ENCODE measurements around the gene FCN2. TPM values are rescaled to one million over a fixed set of nuclear protein-coding genes. Genes with fewer than 3 reads are reported as not detected.

The FCN2 gene
- total RNA-seq, 1 donor from 2014 or later: not detected

DNA sequence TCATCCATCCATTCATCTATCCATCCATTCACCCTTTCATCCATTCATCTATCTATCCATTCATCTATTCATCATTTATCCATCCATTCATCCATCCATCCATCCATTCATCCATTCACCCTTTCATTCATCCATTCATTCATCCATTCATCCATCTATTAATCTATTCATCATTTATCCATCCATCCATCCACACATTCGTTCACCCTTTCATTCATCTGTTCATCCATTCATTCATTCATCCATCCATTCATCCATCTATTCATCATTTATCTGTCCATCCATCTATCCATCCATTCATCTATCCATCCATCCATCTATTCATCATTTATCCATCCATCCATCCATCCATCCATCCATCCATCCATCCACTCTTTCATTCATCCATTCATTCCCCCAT is 33.9 kb upstream of the FCN2 start:
- H3F3A ChIP-seq (ENCODE audit: low read depth): no peaks in the 10 kb centered on the region
- no peaks in the 10 kb centered on the region for H3K79me2 ChIP-seq (ENCODE audit: low read depth)
- no peak overlapping the region for H3K4me3 ChIP-seq
- no peaks in the 10 kb centered on the region for H3K4me1 ChIP-seq
- no peak overlapping the region for H3K4me3 Mint-ChIP-seq
- no peak overlapping the region for H3K4me2 ChIP-seq
- H3K27me3 Mint-ChIP-seq (ENCODE audit: insufficient read depth, low read depth): no peaks in the 10 kb centered on the region
- H3K4me1 Mint-ChIP-seq: peaks cover 9% of the 10 kb centered on the region
- no peaks in the 10 kb centered on the region for H4K20me1 ChIP-seq (ENCODE audit: low read depth)
- TF ChIP-seq EZH2 (IDR thresholded peaks at IDR 0.05) (no peak), EZH2phosphoT487 (IDR thresholded peaks at IDR 0.05) (no peak)
- TF ChIP-seq, protein P1, sequence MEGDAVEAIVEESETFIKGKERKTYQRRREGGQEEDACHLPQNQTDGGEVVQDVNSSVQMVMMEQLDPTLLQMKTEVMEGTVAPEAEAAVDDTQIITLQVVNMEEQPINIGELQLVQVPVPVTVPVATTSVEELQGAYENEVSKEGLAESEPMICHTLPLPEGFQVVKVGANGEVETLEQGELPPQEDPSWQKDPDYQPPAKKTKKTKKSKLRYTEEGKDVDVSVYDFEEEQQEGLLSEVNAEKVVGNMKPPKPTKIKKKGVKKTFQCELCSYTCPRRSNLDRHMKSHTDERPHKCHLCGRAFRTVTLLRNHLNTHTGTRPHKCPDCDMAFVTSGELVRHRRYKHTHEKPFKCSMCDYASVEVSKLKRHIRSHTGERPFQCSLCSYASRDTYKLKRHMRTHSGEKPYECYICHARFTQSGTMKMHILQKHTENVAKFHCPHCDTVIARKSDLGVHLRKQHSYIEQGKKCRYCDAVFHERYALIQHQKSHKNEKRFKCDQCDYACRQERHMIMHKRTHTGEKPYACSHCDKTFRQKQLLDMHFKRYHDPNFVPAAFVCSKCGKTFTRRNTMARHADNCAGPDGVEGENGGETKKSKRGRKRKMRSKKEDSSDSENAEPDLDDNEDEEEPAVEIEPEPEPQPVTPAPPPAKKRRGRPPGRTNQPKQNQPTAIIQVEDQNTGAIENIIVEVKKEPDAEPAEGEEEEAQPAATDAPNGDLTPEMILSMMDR (IDR thresholded peaks at IDR 0.05): no peak
- no peaks in the 10 kb centered on the region for H3K36me3 Mint-ChIP-seq
- H3K9me3 ChIP-seq (ENCODE audit: low read depth): no peaks in the 10 kb centered on the region
- peaks cover 2% of the 10 kb centered on the region for H3K9me3 Mint-ChIP-seq
- no peaks in the 10 kb centered on the region for H3K36me3 ChIP-seq
- no peak overlapping the region for H2AFZ ChIP-seq (replicated peaks)
- no peak overlapping the region for H3K27ac ChIP-seq
- no peaks in the 10 kb centered on the region for H3K27me3 ChIP-seq
- no peak overlapping the region for H3K27ac Mint-ChIP-seq
- DNase-seq (ENCODE audit: low spot score): no peak
- no peak overlapping the region for H3K9ac ChIP-seq

DNA sequence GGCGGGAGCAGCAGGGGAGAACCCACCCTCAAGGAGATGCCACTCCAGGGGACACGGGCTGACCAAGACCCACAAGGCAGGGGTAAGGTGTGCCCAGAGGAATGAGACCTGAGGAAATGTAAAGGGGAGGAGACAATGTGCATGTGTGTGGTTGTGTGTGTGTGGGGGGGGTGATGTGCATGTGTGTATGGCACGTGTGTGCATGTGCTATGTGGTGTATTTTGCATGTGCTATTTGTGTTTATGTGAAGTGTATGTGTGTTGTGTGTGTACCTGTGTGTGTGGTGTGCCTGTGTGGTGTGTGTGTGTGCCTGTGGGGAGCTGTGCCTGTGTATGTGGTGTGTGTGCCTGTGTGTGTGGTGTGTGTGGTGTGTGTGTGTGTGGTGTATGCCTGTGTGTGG is 33.5 kb upstream of the FCN2 start:
- Histone ChIP-seq H4K20me1 (ENCODE audit: low read depth) (no peaks in the 10 kb centered on the region), H2AFZ (replicated peaks) (no peak overlapping the region)
- no peak for TF ChIP-seq EZH2 (IDR thresholded peaks at IDR 0.05)
- no peak for TF ChIP-seq EZH2phosphoT487 (IDR thresholded peaks at IDR 0.05)
- TF ChIP-seq, protein P1 (IDR thresholded peaks at IDR 0.05): no peak

DNA sequence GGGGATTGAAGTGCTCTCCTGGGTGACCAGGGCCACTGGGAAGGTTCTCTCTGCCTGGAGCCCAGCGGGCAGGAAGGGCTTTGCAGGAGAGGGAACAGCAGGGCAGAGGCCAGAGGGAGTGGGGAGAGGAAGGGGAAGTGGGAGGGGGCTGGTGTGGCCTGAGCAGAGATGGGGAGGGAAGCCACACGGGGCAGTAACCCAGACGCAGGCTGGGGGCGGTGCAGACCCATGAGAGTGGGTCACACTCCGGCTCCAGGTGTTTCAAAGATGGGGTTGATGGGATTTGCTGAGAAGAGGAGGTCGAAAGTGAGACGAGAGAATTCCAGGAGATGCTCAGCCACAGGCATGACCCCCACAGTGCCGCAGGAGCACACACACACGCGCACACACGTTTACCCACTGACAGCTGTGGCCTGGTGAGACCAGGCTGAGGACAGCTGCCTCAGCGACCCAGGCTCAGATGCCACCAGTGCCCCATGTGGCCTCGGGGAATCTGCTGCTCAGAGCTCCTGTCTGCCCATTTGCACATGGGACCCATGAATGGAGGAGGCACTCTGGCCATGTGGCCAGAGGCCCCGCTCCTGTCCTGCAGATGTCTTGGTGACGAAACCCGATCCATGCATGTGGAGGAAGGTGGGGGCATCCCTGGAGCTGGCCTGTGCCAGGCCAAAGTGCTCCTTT is 32.7 kb upstream of the FCN2 start:
- Histone ChIP-seq H3K4me2 (no peak overlapping the region), H3K79me2 (ENCODE audit: low read depth) (no peaks in the 10 kb centered on the region), H4K20me1 (ENCODE audit: low read depth) (no peaks in the 10 kb centered on the region), H3F3A (ENCODE audit: low read depth) (no peaks in the 10 kb centered on the region), H3K27ac (no peak overlapping the region), H3K9ac (no peak overlapping the region), H3K9me3 (ENCODE audit: low read depth) (no peaks in the 10 kb centered on the region), H3K36me3 (no peaks in the 10 kb centered on the region), H2AFZ (replicated peaks) (no peak overlapping the region), H3K4me1 (no peaks in the 10 kb centered on the region), H3K27me3 (no peaks in the 10 kb centered on the region), H3K4me3 (no peak overlapping the region)
- peaks cover 8% of the 10 kb centered on the region for H3K4me1 Mint-ChIP-seq
- no peaks in the 10 kb centered on the region for H3K36me3 Mint-ChIP-seq
- peaks cover 2% of the 10 kb centered on the region for H3K9me3 Mint-ChIP-seq
- no peak overlapping the region for H3K4me3 Mint-ChIP-seq
- DNase-seq (ENCODE audit: low spot score): no peak
- no peaks in the 10 kb centered on the region for H3K27me3 Mint-ChIP-seq (ENCODE audit: insufficient read depth, low read depth)
- TF ChIP-seq EZH2 (IDR thresholded peaks at IDR 0.05): no peak
- TF ChIP-seq, protein P1 (IDR thresholded peaks at IDR 0.05): no peak
- H3K27ac Mint-ChIP-seq: no peak overlapping the region

More for the DNA sequence above, 33.5 kb upstream of the FCN2 start:
- Histone ChIP-seq H3F3A (ENCODE audit: low read depth) (no peaks in the 10 kb centered on the region), H3K27ac (no peak overlapping the region), H3K36me3 (no peaks in the 10 kb centered on the region), H3K4me3 (no peak overlapping the region), H3K9me3 (ENCODE audit: low read depth) (no peaks in the 10 kb centered on the region), H3K27me3 (no peaks in the 10 kb centered on the region), H3K4me2 (no peak overlapping the region), H3K9ac (no peak overlapping the region), H3K4me1 (no peaks in the 10 kb centered on the region), H3K79me2 (ENCODE audit: low read depth) (no peaks in the 10 kb centered on the region)
- no peak overlapping the region for H3K4me3 Mint-ChIP-seq
- no peak for DNase-seq (ENCODE audit: low spot score)
- H3K27ac Mint-ChIP-seq: no peak overlapping the region
- no peaks in the 10 kb centered on the region for H3K27me3 Mint-ChIP-seq (ENCODE audit: insufficient read depth, low read depth)
- peaks cover 9% of the 10 kb centered on the region for H3K4me1 Mint-ChIP-seq
- H3K36me3 Mint-ChIP-seq: no peaks in the 10 kb centered on the region
- peaks cover 2% of the 10 kb centered on the region for H3K9me3 Mint-ChIP-seq

Data from neural progenitor cell (in vitro differentiated cells).